ENCODE measurements around the gene CDH1.

The CDH1 gene

DNA sequence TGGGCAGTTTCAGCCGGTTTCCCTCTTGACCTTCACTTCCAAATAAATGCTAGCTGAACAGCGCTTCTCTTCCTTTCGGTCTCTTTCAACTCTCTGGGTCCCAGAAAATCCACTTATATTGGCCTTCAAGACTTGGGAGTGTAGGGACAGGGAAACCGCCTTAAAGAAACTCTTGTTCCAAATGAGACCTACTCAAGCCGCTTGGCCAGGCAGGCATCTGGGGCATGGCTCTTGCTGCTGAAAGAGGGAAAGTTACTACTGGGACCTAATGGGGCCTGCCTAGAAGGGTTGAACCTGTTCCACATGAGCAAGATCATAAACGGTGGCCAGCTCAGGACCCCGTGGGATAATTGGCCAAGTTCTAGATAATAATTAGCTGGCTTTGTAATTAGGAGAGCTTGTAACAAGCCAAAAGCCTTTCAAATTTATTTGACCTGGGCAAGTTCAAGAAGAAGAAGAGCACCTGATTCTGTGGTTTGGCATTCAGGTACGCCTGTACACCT, 13.2 kb downstream of the CDH1 start:
- no peak for DNase-seq (ENCODE audit: low read depth)
- no peak overlapping the region for H3K4me3 ChIP-seq (ENCODE audit: low read depth, low read length)
- TF ChIP-seq, protein P1, sequence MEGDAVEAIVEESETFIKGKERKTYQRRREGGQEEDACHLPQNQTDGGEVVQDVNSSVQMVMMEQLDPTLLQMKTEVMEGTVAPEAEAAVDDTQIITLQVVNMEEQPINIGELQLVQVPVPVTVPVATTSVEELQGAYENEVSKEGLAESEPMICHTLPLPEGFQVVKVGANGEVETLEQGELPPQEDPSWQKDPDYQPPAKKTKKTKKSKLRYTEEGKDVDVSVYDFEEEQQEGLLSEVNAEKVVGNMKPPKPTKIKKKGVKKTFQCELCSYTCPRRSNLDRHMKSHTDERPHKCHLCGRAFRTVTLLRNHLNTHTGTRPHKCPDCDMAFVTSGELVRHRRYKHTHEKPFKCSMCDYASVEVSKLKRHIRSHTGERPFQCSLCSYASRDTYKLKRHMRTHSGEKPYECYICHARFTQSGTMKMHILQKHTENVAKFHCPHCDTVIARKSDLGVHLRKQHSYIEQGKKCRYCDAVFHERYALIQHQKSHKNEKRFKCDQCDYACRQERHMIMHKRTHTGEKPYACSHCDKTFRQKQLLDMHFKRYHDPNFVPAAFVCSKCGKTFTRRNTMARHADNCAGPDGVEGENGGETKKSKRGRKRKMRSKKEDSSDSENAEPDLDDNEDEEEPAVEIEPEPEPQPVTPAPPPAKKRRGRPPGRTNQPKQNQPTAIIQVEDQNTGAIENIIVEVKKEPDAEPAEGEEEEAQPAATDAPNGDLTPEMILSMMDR (conservative IDR thresholded peaks at IDR 0.05; ENCODE audit: low read depth, low read length) = no peak

DNA sequence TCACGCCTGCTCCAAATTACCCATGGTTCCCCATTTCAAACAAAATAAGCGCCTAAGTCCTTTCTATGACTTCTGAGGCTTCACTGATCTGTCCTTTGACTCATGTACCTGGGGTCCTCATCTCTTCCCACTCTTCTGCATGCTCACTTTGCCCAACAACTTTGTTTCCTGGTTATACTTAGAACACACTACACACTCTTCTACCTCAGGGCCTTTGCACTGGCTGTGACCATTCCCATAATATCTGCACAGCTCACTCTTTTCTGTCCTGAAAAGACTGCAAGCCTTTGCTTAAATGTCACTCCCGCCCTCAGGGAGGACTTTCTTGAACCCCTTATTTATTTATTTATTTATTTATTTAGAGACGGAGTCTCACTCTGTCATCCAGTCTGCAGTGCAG, 14.1 kb downstream of the CDH1 start:
- DNase-seq (ENCODE audit: low read depth) = no peak
- TF ChIP-seq, protein P1 (conservative IDR thresholded peaks at IDR 0.05; ENCODE audit: low read depth, low read length) = no peak
- H3K4me3 ChIP-seq (ENCODE audit: low read depth, low read length) = no peak overlapping the region

DNA sequence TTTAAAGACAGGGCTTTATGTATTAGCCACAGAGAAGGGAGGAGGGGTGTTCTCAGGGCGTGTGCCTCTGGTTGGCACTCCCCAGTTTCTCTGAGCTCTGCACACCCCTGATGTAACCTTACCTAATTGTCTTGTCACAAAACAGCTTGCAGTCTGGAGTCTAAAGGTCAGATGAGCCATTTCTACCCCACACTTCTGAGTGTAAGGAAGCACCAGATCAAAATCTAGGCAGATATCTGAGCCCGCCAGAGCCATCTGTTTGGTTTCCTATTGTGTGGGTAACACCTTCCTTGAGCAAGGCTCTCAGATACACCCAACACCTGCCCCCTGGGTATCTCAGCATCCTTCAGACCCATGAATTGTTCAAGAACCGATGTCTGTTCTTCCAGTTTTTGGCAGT, 15.5 kb downstream of the CDH1 start:
- H3K4me3 ChIP-seq (ENCODE audit: low read depth, low read length) = no peak overlapping the region
- no peak for DNase-seq (ENCODE audit: low read depth)
- TF ChIP-seq, protein P1 (conservative IDR thresholded peaks at IDR 0.05; ENCODE audit: low read depth, low read length) = no peak

DNA sequence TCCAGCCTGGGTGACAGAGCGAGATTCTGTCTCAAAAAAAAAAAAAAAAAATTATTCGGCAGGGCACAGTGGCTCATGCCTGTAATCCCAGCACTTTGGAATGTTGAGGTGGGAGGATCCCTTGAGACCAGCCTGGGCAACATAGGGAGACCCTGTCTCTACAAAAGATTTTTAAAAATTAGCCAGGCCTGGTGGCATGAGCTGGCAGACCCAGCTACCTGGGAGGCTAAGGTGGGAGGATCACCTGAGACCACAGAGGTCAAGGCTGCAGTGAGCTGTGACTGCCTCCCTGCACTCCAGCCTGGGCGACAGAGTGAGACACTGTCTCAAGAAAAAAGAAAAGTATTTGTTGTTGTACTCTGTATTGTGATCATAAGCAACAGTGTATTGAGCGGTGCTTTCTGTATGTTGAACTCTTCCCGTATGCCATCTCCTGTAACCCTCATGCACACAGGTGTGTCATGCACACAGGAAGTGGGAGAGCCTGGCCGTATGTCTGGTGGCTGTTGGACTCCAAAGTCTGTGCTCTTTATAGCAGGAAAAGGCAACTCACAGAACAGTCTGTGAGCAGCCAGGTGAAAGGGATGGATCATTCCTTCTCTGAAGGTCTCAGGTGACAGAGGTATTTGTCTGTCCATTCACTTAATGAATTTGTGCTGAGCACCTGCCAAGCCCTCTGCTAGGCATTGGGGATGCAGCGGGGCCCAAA, 17.1 kb downstream of the CDH1 start:
- TF ChIP-seq, protein P1 (conservative IDR thresholded peaks at IDR 0.05; ENCODE audit: low read depth, low read length) = no peak
- H3K4me3 ChIP-seq (ENCODE audit: low read depth, low read length) = no peak overlapping the region
- DNase-seq (ENCODE audit: low read depth) = no peak

DNA sequence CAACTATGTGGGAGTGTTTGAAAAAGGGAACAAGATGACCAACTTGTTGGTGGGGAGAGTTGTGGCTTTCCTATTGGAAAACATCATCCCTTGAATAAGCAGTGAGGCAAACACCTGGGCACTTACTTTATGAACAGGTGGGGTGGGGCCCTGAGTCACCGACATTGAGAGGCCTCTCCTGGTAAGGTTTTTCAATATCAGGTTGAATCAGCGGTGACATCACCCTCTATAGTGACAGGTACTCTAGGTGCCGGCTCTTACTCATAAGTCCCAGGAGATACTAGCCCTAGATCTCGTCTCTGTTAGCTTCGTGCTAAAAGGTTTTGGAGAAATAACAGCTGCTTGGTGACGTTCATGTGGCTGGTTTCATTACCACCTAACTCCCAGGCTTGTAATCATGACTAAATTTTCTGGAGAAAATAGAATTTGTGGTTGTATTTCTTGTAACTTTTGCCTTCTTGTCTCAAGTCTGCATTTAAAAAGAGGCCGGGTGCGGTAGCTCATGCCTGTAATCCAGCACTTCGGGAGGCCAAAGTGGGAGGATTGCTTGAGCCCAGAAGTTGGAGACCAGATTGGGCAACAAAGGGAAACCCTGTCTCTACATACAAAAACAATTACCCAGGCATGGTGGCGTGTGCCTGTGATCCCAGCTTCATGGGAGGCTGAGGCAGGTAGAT, 19.3 kb downstream of the CDH1 start:
- no peak for DNase-seq (ENCODE audit: low read depth)
- no peak overlapping the region for H3K4me3 ChIP-seq (ENCODE audit: low read depth, low read length)
- TF ChIP-seq, protein P1 (conservative IDR thresholded peaks at IDR 0.05; ENCODE audit: low read depth, low read length) = no peak

DNA sequence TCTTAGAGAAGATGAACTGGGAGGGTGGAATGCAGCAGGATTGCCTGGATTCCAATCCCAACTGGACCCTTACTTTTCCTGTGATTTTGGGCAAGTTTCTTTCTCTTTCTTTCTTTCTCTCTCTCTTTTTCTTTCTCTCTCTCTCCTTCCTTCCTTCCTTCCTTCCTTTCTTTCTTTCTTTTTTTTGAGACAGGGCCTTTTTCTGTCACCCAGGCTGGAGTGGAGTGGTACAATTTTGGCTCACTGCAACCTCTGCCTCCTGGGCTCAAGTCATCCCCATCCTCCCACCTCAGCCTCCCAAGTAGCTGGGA, 20.5 kb downstream of the CDH1 start:
- no peak overlapping the region for H3K4me3 ChIP-seq (ENCODE audit: low read depth, low read length)
- DNase-seq (ENCODE audit: low read depth) = no peak
- TF ChIP-seq, protein P1 (conservative IDR thresholded peaks at IDR 0.05; ENCODE audit: low read depth, low read length) = no peak

DNA sequence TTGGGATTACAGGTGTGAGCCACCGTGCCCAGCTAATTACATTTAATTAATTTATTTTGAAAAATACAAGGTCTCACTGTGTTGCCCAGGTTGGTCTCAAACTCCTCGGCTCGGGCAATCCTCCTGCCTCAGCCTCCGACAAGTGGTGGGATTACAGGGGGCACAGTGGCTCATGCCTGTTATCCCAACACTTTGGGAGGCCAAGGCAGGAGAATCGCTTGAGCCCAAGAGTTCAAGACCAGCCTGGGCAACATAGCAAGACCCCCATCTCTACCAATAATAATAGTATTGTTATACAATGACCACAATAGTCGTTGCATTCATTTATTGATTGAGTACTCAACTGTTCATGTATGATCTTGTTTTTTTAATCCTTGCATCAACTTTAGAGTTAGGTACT, 22.0 kb downstream of the CDH1 start:
- no peak overlapping the region for H3K4me3 ChIP-seq (ENCODE audit: low read depth, low read length)
- TF ChIP-seq, protein P1 (conservative IDR thresholded peaks at IDR 0.05; ENCODE audit: low read depth, low read length) = no peak
- DNase-seq (ENCODE audit: low read depth) = no peak

Measured in choroid plexus epithelial cell (primary cell).